Gastroesophageal sphincter (tissue), 4 donors: ENCODE results near the gene ANKRD13A. TPM values are rescaled to one million over a fixed set of nuclear protein-coding genes. Genes with fewer than 3 reads are reported as not detected.

Experiments used
- ATAC-seq: fragments of 150-250 bp; one replicate; pipeline ENCODE4 v1.9.1; 2016; ENCODE audit warnings: mild to moderate bottlenecking, moderate library complexity
- H3K27ac ChIP-seq, 4 donors: fragments of 200-600 bp; sonication (generic) in 3 of 4; 1 replicate in 3 of 4; 2 replicates in 1 of 4; pipeline ENCODE4 v1.5.1; 2016 to 2019
- H3K27me3 ChIP-seq: fragments of 200-600 bp; sonication (generic); one replicate; pipeline ENCODE4 v1.5.1; 2019
- H3K36me3 ChIP-seq, 2 donors: fragments of 200-600 bp; sonication (generic); one replicate each; pipeline ENCODE4 v1.5.1; 2019; ENCODE audit warnings: control low read depth in 1 of 2
- H3K4me1 ChIP-seq, 3 donors: fragments of 200-600 bp; sonication (generic); 1 replicate in 2 of 3; 2 replicates in 1 of 3; pipeline ENCODE4 v1.5.1; 2016 to 2019; ENCODE audit warnings: control low read depth in 2 of 3
- H3K4me3 ChIP-seq, 2 donors: fragments of 200-600 bp; sonication (generic); one replicate each; pipeline ENCODE4 v1.5.1; 2019; ENCODE audit warnings: mild to moderate bottlenecking in 1 of 2, moderate library complexity in 1 of 2
- H3K9me3 ChIP-seq, 3 donors: fragments of 200-600 bp; sonication (generic); one replicate each; pipeline ENCODE4 v1.5.1; 2017 to 2019; ENCODE audit warnings: control low read depth in 2 of 3
- CTCF ChIP-seq, 4 experiments: fragments of 200-600 bp in 2 of 4; fragments of 450-650 bp in 2 of 4; sonication (generic) in 1 of 4; IDR thresholded peaks; one replicate each; pipeline ENCODE4 v1.5.1; 2017 to 2019; ENCODE audit warnings: antibody characterized with exemption in 4 of 4, mild to moderate bottlenecking in 2 of 4, moderate library complexity in 2 of 4
- EP300 ChIP-seq: sonication (generic); formaldehyde crosslinking; IDR thresholded peaks from one replicate; pipeline ENCODE4 v1.6.1; 2017; ENCODE audit warnings: antibody characterized with exemption, mild to moderate bottlenecking
- POLR2A ChIP-seq, 2 donors: fragments of 450-650 bp; IDR thresholded peaks; one replicate each; pipeline ENCODE4 v1.6.1; 2017; ENCODE audit warnings: antibody characterized with exemption in 2 of 2, mild to moderate bottlenecking in 2 of 2, moderate library complexity in 1 of 2
- POLR2AphosphoS5 ChIP-seq: sonication (generic); formaldehyde crosslinking; IDR thresholded peaks from one replicate; pipeline ENCODE4 v1.6.1; 2017; ENCODE audit warnings: antibody characterized with exemption
- WGBS, 2 donors: methylation state at CpG; one replicate each; pipeline ENCODE4 v1.1.5; 2018; ENCODE audit warnings: low coverage in 1 of 2; 5-methylcytosine and 5-hydroxymethylcytosine counted together
- total RNA-seq, 4 donors: library from RNA; depleted of rRNA; stranded (reverse); fragments of >200 nt; gene quantifications; one replicate each; pipeline ENCODE4 v1.1.0, GENCODE V29; 2016

ANKRD13A gene
- total RNA-seq = 100 to 1,000 TPM; 141 to 182 (median 153) TPM

GRCh38 chr12:109998904-109999648 is at the start of gene ANKRD13A:
ANKRD13A (plus strand) TSS chr12:109999430; CDS start chr12:109999689, 259 bp downstream.
- peaks cover 0 to 72% (median 13%) of the 10 kb centered on the region in 3 donors for H3K4me1 ChIP-seq
- H3K4me3 ChIP-seq = peak within 1 kb of the TSS; percentile 81 to 100
- H3K27ac ChIP-seq = peak within 1 kb of the TSS; percentile 41 to 88 (median 86)
- ATAC-seq = peak; percentile 93
- TF ChIP-seq POLR2A (IDR thresholded peaks at IDR 0.05) (peak; percentile 58 to 87), POLR2AphosphoS5 (peak; percentile 74), EP300 (no peak), CTCF (IDR thresholded peaks at IDR 0.05) (peak in 1 of 4 experiments; percentile 12)
- H3K9me3 ChIP-seq = no peaks in the 10 kb centered on the region
- no peaks in the 10 kb centered on the region for H3K27me3 ChIP-seq
- 0% methylated on average over 3 to 7 of the region's 62 CpGs for WGBS, 2 donors
- no peaks in the 10 kb centered on the region for H3K36me3 ChIP-seq

- ATAC-seq = no peak
- no peak overlapping the region for H3K4me3 ChIP-seq
- TF ChIP-seq EP300 (no peak), POLR2AphosphoS5 (no peak), CTCF (IDR thresholded peaks at IDR 0.05) (no peak), POLR2A (IDR thresholded peaks at IDR 0.05) (no peak)
- H3K27me3 ChIP-seq = no peaks in the 10 kb centered on the region
- H3K9me3 ChIP-seq = no peaks in the 10 kb centered on the region
- peaks cover 15 to 80% (median 30%) of the 10 kb centered on the region in 3 donors for H3K4me1 ChIP-seq
- peak overlapping the region; percentile 5 to 80 (median 74) for H3K27ac ChIP-seq
- peaks cover 0 to 74% of the 10 kb centered on the region in 2 donors for H3K36me3 ChIP-seq
These were observed 48.6 kb upstream of the ANKRD13A start for GRCh38 chr12:109950625-109951024.

DNA sequence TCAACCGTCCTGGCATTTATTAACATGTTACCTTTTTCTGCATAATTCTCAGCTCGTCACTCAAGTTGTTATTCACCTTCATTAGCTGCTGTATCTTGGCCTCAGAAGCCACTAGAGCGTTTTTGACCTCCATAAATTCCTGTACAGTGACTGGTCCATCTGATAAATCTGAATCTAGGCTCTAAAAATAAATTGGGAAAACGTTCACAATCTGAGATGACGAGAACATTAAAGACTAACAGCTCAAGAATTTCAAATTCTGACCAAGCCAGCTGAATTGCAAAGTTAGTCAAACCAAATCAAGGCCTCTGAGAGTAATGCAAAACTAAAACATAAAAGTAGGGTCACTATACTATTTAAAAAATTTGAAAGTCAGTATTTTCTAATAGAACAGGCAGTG is 48.1 kb upstream of the ANKRD13A start:
- Histone ChIP-seq H3K4me1 (peaks cover 15 to 74% (median 30%) of the 10 kb centered on the region in 3 donors), H3K4me3 (no peak overlapping the region), H3K27me3 (no peaks in the 10 kb centered on the region), H3K27ac (peak overlapping the region; percentile 5 to 80 (median 74)), H3K36me3 (peaks cover 0 to 79% of the 10 kb centered on the region in 2 donors), H3K9me3 (no peaks in the 10 kb centered on the region)
- peak; percentile 35 for ATAC-seq
- TF ChIP-seq POLR2A (IDR thresholded peaks at IDR 0.05) = no peak
- peak; percentile 70 for TF ChIP-seq POLR2AphosphoS5
- WGBS, 2 donors = 17 to 30% methylated on average over 5 of the region's 5 CpGs

DNA sequence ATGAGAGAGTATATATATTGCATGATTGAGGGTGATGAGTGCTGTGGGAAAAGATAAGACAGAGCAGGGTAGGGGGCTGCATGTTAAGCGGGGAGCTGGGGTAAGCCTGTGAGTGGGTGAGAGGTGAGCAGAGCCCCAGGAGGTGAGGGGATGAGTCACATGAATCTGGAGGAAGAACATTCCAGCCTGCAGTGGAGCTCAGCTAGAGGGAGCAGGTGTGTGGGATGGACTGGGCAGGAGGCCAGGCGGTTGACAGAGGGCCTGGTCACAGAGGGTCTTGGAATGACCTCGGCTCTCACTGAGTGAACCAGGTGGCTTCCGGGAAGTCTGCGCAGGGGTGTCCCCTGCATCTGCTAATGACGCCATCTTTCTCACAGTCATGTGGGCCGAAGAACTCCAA is 47.5 kb upstream of the ANKRD13A start:
- peaks cover 0 to 82% of the 10 kb centered on the region in 2 donors for H3K36me3 ChIP-seq
- TF ChIP-seq POLR2AphosphoS5 (peak; percentile 38), EP300 (no peak)
- peaks cover 15 to 68% (median 30%) of the 10 kb centered on the region in 3 donors for H3K4me1 ChIP-seq
- WGBS, 2 donors = 27 to 48% methylated on average over 5 to 7 of the region's 7 CpGs
- H3K9me3 ChIP-seq = no peaks in the 10 kb centered on the region
- no peaks in the 10 kb centered on the region for H3K27me3 ChIP-seq
- no peak overlapping the region for H3K4me3 ChIP-seq
- ATAC-seq = peak; percentile 38
- peak overlapping the region; percentile 5 to 80 (median 74) for H3K27ac ChIP-seq

- 88 to 91% methylated on average over 10 to 11 of the region's 11 CpGs for WGBS, 2 donors
- peaks cover 12 to 63% (median 30%) of the 10 kb centered on the region in 3 donors for H3K4me1 ChIP-seq
- H3K27me3 ChIP-seq = no peaks in the 10 kb centered on the region
- no peak overlapping the region for H3K4me3 ChIP-seq
- H3K9me3 ChIP-seq = no peaks in the 10 kb centered on the region
- H3K27ac ChIP-seq = peak overlapping the region in 3 of 4 donors; percentile 73 to 80 (median 75)
- TF ChIP-seq CTCF (IDR thresholded peaks at IDR 0.05) (no peak), POLR2A (IDR thresholded peaks at IDR 0.05) (no peak)
- peaks cover 0 to 83% of the 10 kb centered on the region in 2 donors for H3K36me3 ChIP-seq
- no peak for ATAC-seq
These were observed 46.9 kb upstream of the ANKRD13A start for GRCh38 chr12:109952160-109952858.
